Measurements from ENCODE around the gene COL11A2.

GRCh38 chr6:33197431-33198048 is 5.3 kb upstream of the COL11A2 start:
- peak in 1 of 3 donors; percentile 53 for TF ChIP-seq CTCF (IDR thresholded peaks at IDR 0.05)
- no peak for TF ChIP-seq POLR2A (IDR thresholded peaks at IDR 0.05)
- TF ChIP-seq POLR2AphosphoS5 (IDR thresholded peaks at IDR 0.05), result no peak
